ENCODE results near the gene GRK6. TPM values are rescaled to one million over a fixed set of nuclear protein-coding genes. Genes with fewer than 3 reads are reported as not detected.
A peak's percentile ranks its signal among the peaks of the same experiment; 100 is the strongest.

Gene GRK6
- total and polyA plus RNA-seq, 9 of the 15 experiments (the other 6 are each of a cell fraction or from before 2014, with no cell fraction given) = 0.63 to 122 (median 44.5) TPM

GRCh38 chr5:177378884-177379883 is 47.3 kb upstream of the GRK6 start (continued):
- TF ChIP-seq MXD1 (CRISPR knock-in tag; IDR thresholded peaks at IDR 0.05; ENCODE audit: borderline replicate concordance, poor library complexity, severe bottlenecking) (no peak), NR2F6 (CRISPR knock-in tag; IDR thresholded peaks at IDR 0.05) (no peak), ELF1 (tag; IDR thresholded peaks at IDR 0.05) (0 out of 2 replicates have a peak, but pooled peaks have one; percentile 11), MYC (IDR thresholded peaks at IDR 0.05; ENCODE audit: low read depth, low read length) (no peak; the same call in 1 of the 2 replicates), MYC (CRISPR knock-in tag; IDR thresholded peaks at IDR 0.05; ENCODE audit: borderline replicate concordance, low read depth) (no peak), NFYB (IDR thresholded peaks at IDR 0.05; ENCODE audit: extremely low read depth, insufficient read length) (no peak), JUNB (CRISPR knock-in tag; conservative IDR thresholded peaks at IDR 0.05) (no peak), ZFPM2 (CRISPR knock-in tag; IDR thresholded peaks at IDR 0.05) (no peak), NEUROD1 (IDR thresholded peaks at IDR 0.05; ENCODE audit: borderline replicate concordance, low read depth, low read length, partially characterized antibody) (no peak), TRIM24 (IDR thresholded peaks at IDR 0.05) (peak; percentile 31 to 60; a peak in 2 of 4 replicates), PTTG1 (tag; IDR thresholded peaks at IDR 0.05; ENCODE audit: low read depth) (peak; percentile 66; the same call in 1 of the 2 replicates), KAT7 (CRISPR knock-in tag; IDR thresholded peaks at IDR 0.05; ENCODE audit: borderline replicate concordance) (peak; percentile 85; the same call in 1 of the 2 replicates), MECOM (CRISPR knock-in tag; IDR thresholded peaks at IDR 0.05) (peak; percentile 56), ID3 (CRISPR knock-in tag; IDR thresholded peaks at IDR 0.05) (no peak), ID3 (tag; IDR thresholded peaks at IDR 0.05) (peak; percentile 95), MAFG (tag; conservative IDR thresholded peaks at IDR 0.05) (peak; percentile 97), IRF1 (CRISPR knock-in tag; IDR thresholded peaks at IDR 0.05; ENCODE audit: borderline replicate concordance) (no peak), ATF3 (IDR thresholded peaks at IDR 0.05) (peak; percentile 90), ATF3 (CRISPR knock-in tag; conservative IDR thresholded peaks at IDR 0.05) (no peak), CBFA2T2 (conservative IDR thresholded peaks at IDR 0.05) (peak; percentile 29; the same call in 1 of the 2 replicates), MYNN (IDR thresholded peaks at IDR 0.05) (0 out of 2 replicates have a peak, but pooled peaks have one; percentile 36), MYNN (CRISPR knock-in tag; IDR thresholded peaks at IDR 0.05) (no peak), HNRNPH1 (optimal IDR thresholded peaks at IDR 0.05; ENCODE audit: low read depth, low read length) (no peak), NCOA4 (IDR thresholded peaks at IDR 0.05; ENCODE audit: partially characterized antibody) (peak; percentile 89)

Measured in K562 (cell line).